ENCODE data around the gene BRICD5. TPM values are rescaled to one million over a fixed set of nuclear protein-coding genes. Genes with fewer than 3 reads are reported as not detected.
A peak's percentile ranks its signal among the peaks of the same experiment; 100 is the strongest.

BRICD5 gene
- total and polyA plus RNA-seq, 2 of the 13 experiments (the other 11 are each of a cell fraction or from before 2014, with no cell fraction given), result 1.6 to 5.8 TPM

GRCh38 chr16:2252806-2253148 is 42.1 kb upstream of the BRICD5 start:
- ChIA-PET POLR2A (interaction anchor here (1.0 to 3.7 kb wide), 7 partner anchors 10 to 217 kb away, joined by 3 to 79 read pairs (median 20); partner anchors contain the start of genes RNPS1 and TRAF7), CTCF (ENCODE audit: low intra/inter-chr PET ratio, low total read pairs) (no interaction called here)
- no peak for DNase-seq (ENCODE audit: low spot score)
- TF ChIP-seq POLR2G (IDR thresholded peaks at IDR 0.05; ENCODE audit: low read depth, low read length), result 0 out of 2 replicates have a peak, but pooled peaks have one; percentile 15
- TF ChIP-seq KDM4B (CRISPR knock-in tag; IDR thresholded peaks at IDR 0.05), result no peak
- H3K36me3 ChIP-seq (replicated peaks in 1 of 2; ENCODE audit: control insufficient read depth in 1 of 2, insufficient read depth in 2 of 2, low read length in 2 of 2), result peaks cover 13 to 42% of the 10 kb centered on the region in 2 experiments
- peak overlapping the region; percentile 83 for H3K27ac ChIP-seq (ENCODE audit: extremely low read length, insufficient read depth, low read length)
- no peak overlapping the region for H3K4me2 ChIP-seq (ENCODE audit: low read depth, low read length)
- WGBS (ENCODE audit: low lambda C conversion rate), result 94% methylated on average over 7 of the region's 7 CpGs
- H3K4me1 ChIP-seq (ENCODE audit: insufficient read depth, low read length), result peaks cover 27% of the 10 kb centered on the region
- in situ Hi-C loops (cut with HindIII; ENCODE audit: extremely low pct_ligation_motif_present, low pct_unique_long_range_greater_than_20kb), result no loop called here
- H3K9ac ChIP-seq (ENCODE audit: insufficient read depth, low read depth, low read length), result no peak overlapping the region
- BruUV-seq (replicated peaks), result no TSS peak
- peaks cover 5% of the 10 kb centered on the region for H4K20me1 ChIP-seq (ENCODE audit: insufficient read depth, low read length)
- no peaks in the 10 kb centered on the region; a peak in 1 of 5 replicates for H3K27me3 ChIP-seq (ENCODE audit: control insufficient read depth in 1 of 2, insufficient read depth in 2 of 2, low read length in 2 of 2)
- intact Hi-C loops (cut with micrococcal nuclease; ENCODE audit: unreplicated experiment), result loop anchor here (5.0 kb wide), 1 partner anchor 55 kb away; the partner anchor contains the start of gene CASKIN1
- no peak overlapping the region for H3K4me3 ChIP-seq (replicated peaks in 1 of 3; ENCODE audit: insufficient read depth in 1 of 3, low read depth in 2 of 3, low read length in 3 of 3)
- no peak for FAIRE-seq
- ATAC-seq, result no peak
- H2AFZ ChIP-seq (ENCODE audit: low read length), result no peak overlapping the region
- no peaks in the 10 kb centered on the region for H3K9me3 ChIP-seq (ENCODE audit: low read length)
- H3K79me2 ChIP-seq (ENCODE audit: insufficient read depth, low read length), result peaks cover 23% of the 10 kb centered on the region

GRCh38 chr16:2251296-2252111 is 40.8 kb upstream of the BRICD5 start, which contains the start of gene ECI1:
Gene ECI1 (minus strand): TSS chr16:2251587. CDS start chr16:2251566, 21 bp downstream.
- CTCF ChIA-PET (ENCODE audit: low intra/inter-chr PET ratio, low total read pairs), result interaction anchor here (1.8 kb wide), 1 partner anchor 57 kb away, joined by 6 read pairs; no protein-coding TSS in a partner anchor
- BruUV-seq (replicated peaks), result no TSS peak
- peaks cover 5% of the 10 kb centered on the region for H4K20me1 ChIP-seq (ENCODE audit: insufficient read depth, low read length)
- POLR2A ChIA-PET, result interaction anchor here (0.7 to 3.7 kb wide), 36 partner anchors 8 to 287 kb away, joined by 3 to 79 read pairs (median 5); partner anchors contain the start of genes CASKIN1, E4F1, PDPK1 and PGP
- peaks cover 23% of the 10 kb centered on the region for H3K79me2 ChIP-seq (ENCODE audit: insufficient read depth, low read length)
- FAIRE-seq, result peak; percentile 48
- peaks cover 10 to 33% of the 10 kb centered on the region in 2 experiments for H3K36me3 ChIP-seq (replicated peaks in 1 of 2; ENCODE audit: control insufficient read depth in 1 of 2, insufficient read depth in 2 of 2, low read length in 2 of 2)
- in situ Hi-C loops (cut with HindIII; ENCODE audit: extremely low pct_ligation_motif_present, low pct_unique_long_range_greater_than_20kb) (no loop called here), intact Hi-C loops (cut with micrococcal nuclease; ENCODE audit: unreplicated experiment) (loop anchor here (5.0 kb wide), 1 partner anchor 54 kb away; the partner anchor contains the start of gene CASKIN1)
- H3K9ac ChIP-seq (ENCODE audit: insufficient read depth, low read depth, low read length), result peak within 1 kb of the TSS; percentile 80
- ATAC-seq, result peak; percentile 90
- no peak within 1 kb of the TSS for H2AFZ ChIP-seq (ENCODE audit: low read length)
- 0% methylated on average over 23 of the region's 88 CpGs for WGBS (ENCODE audit: low lambda C conversion rate)
- H3K4me3 ChIP-seq (replicated peaks in 1 of 3; ENCODE audit: insufficient read depth in 1 of 3, low read depth in 2 of 3, low read length in 3 of 3), result peak within 1 kb of the TSS; percentile 71 to 84 (median 75)
- H3K27ac ChIP-seq (ENCODE audit: extremely low read length, insufficient read depth, low read length), result peak within 1 kb of the TSS; percentile 83
- no peaks in the 10 kb centered on the region; a peak in 1 of 5 replicates for H3K27me3 ChIP-seq (ENCODE audit: control insufficient read depth in 1 of 2, insufficient read depth in 2 of 2, low read length in 2 of 2)
- peak within 1 kb of the TSS; percentile 86 for H3K4me2 ChIP-seq (ENCODE audit: low read depth, low read length)
- H3K4me1 ChIP-seq (ENCODE audit: insufficient read depth, low read length), result peaks cover 27% of the 10 kb centered on the region
- DNase-seq (ENCODE audit: low spot score), result peak; percentile 87
- H3K9me3 ChIP-seq (ENCODE audit: low read length), result no peaks in the 10 kb centered on the region
- TF ChIP-seq, protein P1, sequence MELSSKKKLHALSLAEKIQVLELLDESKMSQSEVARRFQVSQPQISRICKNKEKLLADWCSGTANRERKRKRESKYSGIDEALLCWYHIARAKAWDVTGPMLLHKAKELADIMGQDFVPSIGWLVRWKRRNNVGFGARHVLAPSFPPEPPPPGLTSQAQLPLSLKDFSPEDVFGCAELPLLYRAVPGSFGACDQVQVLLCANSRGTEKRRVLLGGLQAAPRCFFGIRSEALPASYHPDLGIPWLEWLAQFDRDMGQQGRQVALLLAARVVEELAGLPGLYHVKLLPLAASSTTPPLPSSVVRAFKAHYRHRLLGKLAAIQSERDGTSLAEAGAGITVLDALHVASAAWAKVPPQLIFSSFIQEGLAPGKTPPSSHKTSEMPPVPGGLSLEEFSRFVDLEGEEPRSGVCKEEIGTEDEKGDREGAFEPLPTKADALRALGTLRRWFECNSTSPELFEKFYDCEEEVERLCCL (CRISPR knock-in tag; IDR thresholded peaks at IDR 0.05; ENCODE audit: borderline replicate concordance), result no peak
- TF ChIP-seq KDM1A (CRISPR knock-in tag; IDR thresholded peaks at IDR 0.05) (no peak), FOXP1 (IDR thresholded peaks at IDR 0.05) (no peak), FOXP1 (CRISPR knock-in tag; IDR thresholded peaks at IDR 0.05) (no peak), MXD3 (CRISPR knock-in tag; IDR thresholded peaks at IDR 0.05) (peak; percentile 61; the same call in 1 of the 2 replicates), ZFP36L1 (CRISPR knock-in tag; IDR thresholded peaks at IDR 0.05) (peak; percentile 53; the same call in 1 of the 2 replicates), ZMAT3 (CRISPR knock-in tag; conservative IDR thresholded peaks at IDR 0.05) (peak; percentile 72), SIN3A (IDR thresholded peaks at IDR 0.05; ENCODE audit: borderline replicate concordance, low read depth, low read length) (peak; percentile 74; the same call in 1 of the 2 replicates), ZNF841 (CRISPR knock-in tag; IDR thresholded peaks at IDR 0.05; ENCODE audit: borderline replicate concordance) (0 out of 2 replicates have a peak, but pooled peaks have one; percentile 70), ZNF282 (IDR thresholded peaks at IDR 0.05; ENCODE audit: partially characterized antibody) (no peak), TCF12 (IDR thresholded peaks at IDR 0.05) (no peak), TCF12 (CRISPR knock-in tag; IDR thresholded peaks at IDR 0.05) (no peak; the same call in 1 of the 2 replicates), SMARCC2 (IDR thresholded peaks at IDR 0.05) (no peak), HDAC1 (CRISPR knock-in tag; IDR thresholded peaks at IDR 0.05) (peak; percentile 86), ZNF543 (CRISPR knock-in tag; IDR thresholded peaks at IDR 0.05) (peak; percentile 64; the same call in 1 of the 2 replicates)
